Spleen (tissue), 11 donors: ENCODE data around the gene HPGD. TPM values are rescaled to one million over a fixed set of nuclear protein-coding genes. Genes with fewer than 3 reads are reported as not detected.

Source experiments
- DNase-seq: peaks from one replicate; pipeline ENCODE4 v3.0.0-alpha.2; 2020
- H3K27ac ChIP-seq, 8 donors: fragments of 200-600 bp; sonication (generic) in 7 of 8; 1 replicate in 4 of 8; 2 replicates in 4 of 8; pipeline versions ENCODE4 v1.5.0 to v1.8.0; 2016 to 2021; ENCODE audit warnings: inconsistent platforms in 4 of 8, mild to moderate bottlenecking in 4 of 8, moderate library complexity in 1 of 8
- H3K27me3 ChIP-seq, 7 donors: fragments of 200-600 bp; sonication (generic) in 6 of 7; replicated peaks in 1 of 7; 1 replicate in 4 of 7; 2 replicates in 3 of 7; pipeline versions ENCODE4 v1.5.0 to v1.8.0; 2016 to 2021; ENCODE audit warnings: inconsistent platforms in 3 of 7, mild to moderate bottlenecking in 1 of 7
- H3K36me3 ChIP-seq, 6 donors: fragments of 200-600 bp; sonication (generic) in 5 of 6; 1 replicate in 4 of 6; 2 replicates in 2 of 6; pipeline versions ENCODE4 v1.5.0 to v1.8.0; 2016 to 2021; ENCODE audit warnings: inconsistent platforms in 2 of 6
- H3K4me1 ChIP-seq, 6 donors: fragments of 200-600 bp; sonication (generic) in 5 of 6; 1 replicate in 3 of 6; 2 replicates in 3 of 6; pipeline versions ENCODE4 v1.5.0 to v1.8.0; 2016 to 2021; ENCODE audit warnings: inconsistent platforms in 3 of 6
- H3K4me3 ChIP-seq, 8 donors: fragments of 200-600 bp; sonication (generic) in 7 of 8; 1 replicate in 4 of 8; 2 replicates in 4 of 8; pipeline versions ENCODE4 v1.5.0 to v1.8.0; 2016 to 2021; ENCODE audit warnings: inconsistent platforms in 4 of 8, mild to moderate bottlenecking in 4 of 8, moderate library complexity in 2 of 8
- H3K9me3 ChIP-seq, 8 donors: fragments of 200-600 bp; sonication (generic) in 7 of 8; 1 replicate in 4 of 8; 2 replicates in 4 of 8; pipeline versions ENCODE4 v1.5.0 to v1.8.0; 2016 to 2021; ENCODE audit warnings: inconsistent platforms in 4 of 8
- POLR2A ChIP-seq, 3 donors: fragments of 450-650 bp; IDR thresholded peaks; one replicate each; pipeline ENCODE4 v1.5.1; 2017; ENCODE audit warnings: antibody characterized with exemption in 3 of 3, mild to moderate bottlenecking in 1 of 3
- POLR2AphosphoS5 ChIP-seq, 3 donors: sonication (generic); formaldehyde crosslinking; IDR thresholded peaks; one replicate each; pipeline ENCODE4 v1.5.1; 2017; ENCODE audit warnings: antibody characterized with exemption in 3 of 3
- WGBS, 5 donors: extraction: QIAGEN DNeasy Blood & Tissue Kit in 3 of 5; methylation state at CpG; one replicate each; pipeline versions ENCODE4 v1.1.5 to v1.1.7; 2013 to 2018; 5-methylcytosine and 5-hydroxymethylcytosine counted together
- intact Hi-C: fragments of 100-400 bp; cut with DNase I; formaldehyde crosslinking; loops from one replicate; pipeline ENCODE4 v1.15.0; 2023; ENCODE audit warnings: low total_unique reads
- polyA plus RNA-seq, 3 donors: library from polyadenylated mRNA; stranded (reverse); fragments of 200-250 nt; gene quantifications; one replicate each; pipeline ENCODE4 v1.2.1, GENCODE V29; 2013
- total RNA-seq, 7 donors: library from RNA; depleted of rRNA in 3 of 7; stranded (reverse); fragments of >200 nt in 3 of 7; fragmentation: NEBNext Ultra II Directional in 4 of 7; extraction: Animal tissue kit (Norgen Biotek cat#: 25700) in 4 of 7; gene quantifications; one replicate each; pipeline versions ENCODE4 v1.1.0 to v1.2.1, GENCODE V29; 2016 to 2021
- TF ChIP-seq, protein P1 (sequence below), 11 experiments: fragments of 200-600 bp in 7 of 11; fragments of 450-650 bp in 4 of 11; sonication (generic) in 4 of 11; IDR thresholded peaks in 8 of 11; conservative IDR thresholded peaks in 3 of 11; 1 replicate in 7 of 11; 2 replicates in 4 of 11; pipeline versions ENCODE4 v1.4.0 to v1.8.0; 2016 to 2021; ENCODE audit warnings: antibody characterized with exemption in 11 of 11, inconsistent platforms in 4 of 11, mild to moderate bottlenecking in 1 of 11
- donor health status: healthy with polysubstance abuse.
- donor health status: DM: no; HTN: no; CAD: no; lungs with moderate emphysema.
- donor health status: DM: no; HTN: no; CAD: no.
- donor health status: Bipolar disorder and iron deficiency.
- donor health status: healthy.
- donor health status: DM: no; HTN: no; CAD: no.
- donor health status: DM: yes; HTN: yes; CAD: no.

The HPGD gene
- total and polyA plus RNA-seq, 10 donors, result 2.6 to 40.5 (median 12.3) TPM

DNA sequence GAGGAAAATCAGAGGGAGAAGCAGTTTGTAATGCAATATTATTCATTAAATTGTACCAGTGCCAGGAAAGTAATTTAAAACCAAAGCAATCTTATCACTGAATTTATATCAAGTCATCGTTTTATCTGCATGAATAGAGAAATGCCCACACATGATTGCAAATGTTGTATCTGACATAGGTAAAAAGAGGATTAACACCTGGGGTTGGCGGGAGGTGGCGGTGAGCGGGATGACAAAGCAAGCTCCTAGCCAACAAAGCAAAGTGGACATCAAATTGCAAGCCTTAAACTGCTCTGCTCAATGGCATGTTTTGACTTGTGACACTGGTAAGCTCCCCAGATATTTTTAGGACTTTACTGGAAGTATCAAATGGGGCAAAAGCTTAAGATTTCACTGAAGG lies 16.4 kb downstream of the HPGD start:
- no peaks in the 10 kb centered on the region for H3K36me3 ChIP-seq
- H3K9me3 ChIP-seq, result no peaks in the 10 kb centered on the region
- intact Hi-C loops, result no loop called here
- no peak for DNase-seq
- WGBS, 5 donors, result 88 to 98% (median 92%) methylated on average over 4 of the region's 4 CpGs
- H3K27ac ChIP-seq, result no peak overlapping the region
- no peaks in the 10 kb centered on the region for H3K4me1 ChIP-seq
- H3K27me3 ChIP-seq, result no peaks in the 10 kb centered on the region
- H3K4me3 ChIP-seq, result no peak overlapping the region
- TF ChIP-seq, protein P1, sequence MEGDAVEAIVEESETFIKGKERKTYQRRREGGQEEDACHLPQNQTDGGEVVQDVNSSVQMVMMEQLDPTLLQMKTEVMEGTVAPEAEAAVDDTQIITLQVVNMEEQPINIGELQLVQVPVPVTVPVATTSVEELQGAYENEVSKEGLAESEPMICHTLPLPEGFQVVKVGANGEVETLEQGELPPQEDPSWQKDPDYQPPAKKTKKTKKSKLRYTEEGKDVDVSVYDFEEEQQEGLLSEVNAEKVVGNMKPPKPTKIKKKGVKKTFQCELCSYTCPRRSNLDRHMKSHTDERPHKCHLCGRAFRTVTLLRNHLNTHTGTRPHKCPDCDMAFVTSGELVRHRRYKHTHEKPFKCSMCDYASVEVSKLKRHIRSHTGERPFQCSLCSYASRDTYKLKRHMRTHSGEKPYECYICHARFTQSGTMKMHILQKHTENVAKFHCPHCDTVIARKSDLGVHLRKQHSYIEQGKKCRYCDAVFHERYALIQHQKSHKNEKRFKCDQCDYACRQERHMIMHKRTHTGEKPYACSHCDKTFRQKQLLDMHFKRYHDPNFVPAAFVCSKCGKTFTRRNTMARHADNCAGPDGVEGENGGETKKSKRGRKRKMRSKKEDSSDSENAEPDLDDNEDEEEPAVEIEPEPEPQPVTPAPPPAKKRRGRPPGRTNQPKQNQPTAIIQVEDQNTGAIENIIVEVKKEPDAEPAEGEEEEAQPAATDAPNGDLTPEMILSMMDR (IDR thresholded peaks at IDR 0.05 in 8 of 11, conservative IDR thresholded peaks at IDR 0.05 in 3 of 11), result no peak
- TF ChIP-seq POLR2AphosphoS5 (IDR thresholded peaks at IDR 0.05) (no peak), POLR2A (IDR thresholded peaks at IDR 0.05) (no peak)

DNA sequence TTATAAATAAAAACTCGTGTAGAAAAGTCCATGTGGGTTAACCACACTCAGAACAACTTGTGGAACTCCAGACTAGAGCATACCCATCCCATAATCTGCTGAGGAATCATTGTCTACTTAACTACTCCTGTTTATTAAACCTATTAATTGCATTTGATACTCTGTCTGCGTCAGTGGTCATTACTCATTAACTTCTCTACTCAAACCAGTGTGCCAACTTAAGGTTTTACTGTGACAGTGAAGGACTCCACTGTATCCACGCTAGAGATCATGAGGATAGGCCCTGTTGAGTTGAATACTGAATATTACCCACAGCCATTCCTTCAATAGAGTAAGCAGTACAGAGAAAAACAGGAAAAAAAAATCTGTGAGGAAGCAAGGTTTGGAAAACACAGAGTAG lies 17.3 kb downstream of the HPGD start:
- no peaks in the 10 kb centered on the region for H3K36me3 ChIP-seq
- no peak overlapping the region for H3K4me3 ChIP-seq
- H3K27me3 ChIP-seq, result no peaks in the 10 kb centered on the region
- H3K27ac ChIP-seq, result no peak overlapping the region
- no peak for DNase-seq
- 78 to 90% (median 83%) methylated on average over 3 of the region's 3 CpGs for WGBS, 5 donors
- H3K9me3 ChIP-seq, result no peaks in the 10 kb centered on the region
- no peaks in the 10 kb centered on the region for H3K4me1 ChIP-seq
- no peak for TF ChIP-seq POLR2AphosphoS5 (IDR thresholded peaks at IDR 0.05)
- TF ChIP-seq, protein P1 (IDR thresholded peaks at IDR 0.05 in 8 of 11, conservative IDR thresholded peaks at IDR 0.05 in 3 of 11), result no peak
- TF ChIP-seq POLR2A (IDR thresholded peaks at IDR 0.05), result no peak
- intact Hi-C loops, result no loop called here

DNA sequence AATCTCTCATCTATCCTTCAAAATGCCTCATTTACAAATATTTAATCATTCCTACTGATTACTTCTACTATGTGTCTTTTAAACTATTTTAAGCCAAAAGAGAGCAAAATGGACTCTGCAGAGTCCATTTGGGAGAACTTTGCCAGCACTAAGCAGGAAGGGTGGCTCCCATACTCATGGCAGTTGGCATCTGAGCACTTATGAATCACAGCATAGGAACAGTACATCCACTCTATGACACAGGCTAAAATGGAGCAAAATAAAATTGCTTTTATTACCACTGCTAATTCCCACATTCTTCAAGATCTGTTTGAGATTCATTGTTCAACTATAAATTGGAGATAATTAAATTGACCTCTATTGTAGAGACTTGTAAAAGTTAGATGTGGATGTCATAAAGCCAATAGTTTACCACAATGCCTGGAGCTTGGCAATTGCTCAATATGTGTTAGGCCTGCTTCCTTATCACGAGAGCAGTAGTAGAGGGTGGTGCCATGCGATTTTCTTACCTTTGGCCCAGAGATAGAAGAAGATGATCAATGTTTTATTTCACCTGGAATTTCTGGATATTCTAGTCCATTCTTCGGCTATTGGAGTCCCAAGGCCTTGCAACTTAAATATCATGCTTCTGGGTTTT lies 19.1 kb downstream of the HPGD start:
- 65 to 89% (median 73%) methylated on average over 3 of the region's 3 CpGs for WGBS, 5 donors
- Histone ChIP-seq H3K4me1 (no peaks in the 10 kb centered on the region), H3K9me3 (no peaks in the 10 kb centered on the region), H3K4me3 (no peak overlapping the region), H3K27ac (no peak overlapping the region), H3K36me3 (no peaks in the 10 kb centered on the region), H3K27me3 (no peaks in the 10 kb centered on the region)
- no peak for DNase-seq
- intact Hi-C loops, result no loop called here
- TF ChIP-seq, protein P1 (IDR thresholded peaks at IDR 0.05 in 8 of 11, conservative IDR thresholded peaks at IDR 0.05 in 3 of 11), result no peak
- TF ChIP-seq POLR2AphosphoS5 (IDR thresholded peaks at IDR 0.05) (no peak), POLR2A (IDR thresholded peaks at IDR 0.05) (no peak)

DNA sequence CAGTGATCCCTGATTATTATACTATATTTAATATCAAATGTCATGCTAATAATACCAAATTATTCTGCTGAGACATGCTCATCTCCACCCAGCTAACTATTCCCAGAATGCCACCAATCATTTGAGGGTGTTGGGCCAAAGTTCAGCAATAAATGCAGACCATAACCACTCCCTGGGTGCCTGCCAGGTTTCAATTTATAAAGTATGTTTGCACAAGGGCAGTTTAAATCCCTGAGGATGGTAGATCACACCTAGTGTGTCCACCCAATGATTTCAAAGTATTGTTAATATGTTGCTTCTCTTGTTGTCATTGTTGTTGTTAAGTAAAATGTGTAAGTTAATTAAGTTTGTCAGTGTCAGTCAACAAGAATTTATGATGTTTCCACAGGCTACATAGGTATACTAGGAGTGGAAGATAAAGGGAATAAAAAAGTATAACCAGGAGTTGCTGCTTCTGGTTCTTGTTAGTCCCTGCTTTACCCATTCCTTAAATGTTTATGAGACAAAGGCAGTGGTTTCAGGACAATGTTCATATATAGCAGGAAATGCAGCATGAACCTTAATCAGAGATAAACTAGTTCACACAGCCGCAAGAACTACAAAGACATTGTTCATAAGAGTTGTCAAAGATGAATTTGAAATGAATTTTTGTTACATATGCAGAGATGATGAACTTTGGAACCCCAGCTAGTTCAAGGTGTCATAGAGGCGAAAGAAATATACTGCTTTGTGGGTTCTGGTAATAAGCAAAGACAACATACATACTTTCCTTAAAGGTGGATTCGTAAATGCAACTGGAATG lies 25.5 kb downstream of the HPGD start:
- Histone ChIP-seq H3K4me3 (no peak overlapping the region), H3K27ac (no peak overlapping the region), H3K4me1 (no peaks in the 10 kb centered on the region), H3K36me3 (peaks cover 0 to 10% (median 0%) of the 10 kb centered on the region in 6 donors), H3K9me3 (no peaks in the 10 kb centered on the region), H3K27me3 (no peaks in the 10 kb centered on the region)
- 63 to 75% (median 72%) methylated on average over 3 of the region's 3 CpGs for WGBS, 5 donors
- TF ChIP-seq POLR2A (IDR thresholded peaks at IDR 0.05) (no peak), POLR2AphosphoS5 (IDR thresholded peaks at IDR 0.05) (no peak)
- TF ChIP-seq, protein P1 (IDR thresholded peaks at IDR 0.05 in 8 of 11, conservative IDR thresholded peaks at IDR 0.05 in 3 of 11), result no peak
- intact Hi-C loops, result no loop called here
- DNase-seq, result no peak
